GM15510 (cell line): ENCODE results near the gene DNPH1.

Experiments used
- POLR2A ChIP-seq: IDR thresholded peaks from 3 replicates; pipeline ENCODE4 v1.6.1; 2011; ENCODE audit warnings: borderline replicate concordance; ENCODE audit not compliant: insufficient read length; ENCODE audit errors: extremely low read depth

Gene DNPH1

DNA sequence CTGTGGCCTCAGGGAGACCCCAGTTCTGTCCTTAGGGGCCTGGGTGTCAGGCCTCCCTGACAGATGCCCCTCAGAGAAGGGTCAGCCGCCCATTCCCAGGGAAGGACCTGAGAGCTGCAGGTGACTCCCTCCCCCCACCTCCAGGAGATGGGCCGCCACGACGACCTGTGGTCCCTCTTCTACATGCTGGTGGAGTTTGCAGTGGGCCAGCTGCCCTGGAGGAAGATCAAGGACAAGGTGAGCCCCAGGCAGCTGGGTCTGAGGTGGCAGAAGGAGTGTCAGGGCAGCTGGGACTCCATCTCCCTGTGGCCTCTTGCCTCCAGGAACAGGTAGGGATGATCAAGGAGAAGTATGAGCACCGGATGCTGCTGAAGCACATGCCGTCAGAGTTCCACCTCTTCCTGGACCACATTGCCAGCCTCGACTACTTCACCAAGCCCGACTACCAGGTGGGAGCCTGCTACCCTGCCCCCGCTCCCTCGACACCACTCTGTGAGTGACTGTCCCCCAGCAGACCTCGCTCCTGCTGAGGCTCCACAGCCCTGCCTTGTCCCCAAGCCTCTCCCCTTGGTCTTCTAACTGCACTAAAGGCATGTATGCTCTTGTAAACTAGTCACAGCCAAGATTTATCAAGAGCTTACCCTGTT, 26.2 kb upstream of the DNPH1 start:
- no peak for TF ChIP-seq POLR2A

DNA sequence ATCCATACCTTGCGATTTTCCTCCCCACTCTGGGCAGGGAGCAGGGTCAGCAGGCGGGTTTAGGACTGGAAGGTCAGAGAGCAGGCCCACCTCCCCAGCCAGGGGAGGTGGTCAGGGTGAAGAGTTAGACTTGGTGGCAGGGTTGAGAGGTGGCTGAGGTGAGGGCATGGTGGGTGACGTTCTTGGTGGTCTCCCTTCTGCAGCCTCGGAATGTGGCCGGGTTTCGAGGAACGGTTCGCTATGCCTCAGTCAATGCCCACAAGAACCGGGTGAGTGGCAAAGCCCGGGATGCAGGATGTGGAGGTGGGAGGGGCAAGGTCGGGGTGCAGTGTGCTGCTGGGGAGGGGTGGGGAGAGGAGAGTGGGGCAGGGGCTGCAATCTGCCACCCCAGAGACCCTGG, 25.6 kb upstream of the DNPH1 start:
- no peak for TF ChIP-seq POLR2A

DNA sequence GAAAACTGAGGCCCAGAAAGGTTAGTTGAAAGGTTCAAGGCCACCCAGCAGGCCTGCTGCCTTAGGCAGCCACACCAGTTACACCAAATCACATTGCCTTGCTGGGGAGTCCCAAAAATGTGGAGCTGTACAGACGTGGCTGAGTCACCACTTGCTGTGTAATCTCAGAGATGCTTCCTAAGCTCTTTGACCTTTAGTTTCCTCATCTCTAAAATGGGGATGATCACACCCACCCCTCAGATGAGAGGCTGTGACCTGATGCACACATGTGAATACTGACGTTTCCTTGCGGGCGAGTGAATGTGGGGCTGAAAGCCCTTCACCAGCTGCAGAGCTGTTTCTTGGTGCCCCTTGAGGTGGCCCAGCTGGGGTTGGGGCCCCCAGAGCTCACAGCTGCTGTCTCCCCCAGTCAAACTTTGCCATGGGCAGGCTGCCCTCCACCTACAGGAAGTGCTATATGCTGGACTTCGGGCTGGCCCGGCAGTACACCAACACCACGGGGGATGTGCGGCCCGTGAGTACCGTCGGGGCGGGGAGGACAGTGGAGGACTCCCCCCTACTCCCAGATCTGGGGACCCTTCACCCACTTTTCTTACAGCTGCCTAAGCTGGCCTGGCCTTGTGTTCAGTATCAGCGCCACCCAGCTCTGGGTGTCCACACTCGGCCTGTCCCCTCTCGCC, 25.0 kb upstream of the DNPH1 start:
- no peak for TF ChIP-seq POLR2A

DNA sequence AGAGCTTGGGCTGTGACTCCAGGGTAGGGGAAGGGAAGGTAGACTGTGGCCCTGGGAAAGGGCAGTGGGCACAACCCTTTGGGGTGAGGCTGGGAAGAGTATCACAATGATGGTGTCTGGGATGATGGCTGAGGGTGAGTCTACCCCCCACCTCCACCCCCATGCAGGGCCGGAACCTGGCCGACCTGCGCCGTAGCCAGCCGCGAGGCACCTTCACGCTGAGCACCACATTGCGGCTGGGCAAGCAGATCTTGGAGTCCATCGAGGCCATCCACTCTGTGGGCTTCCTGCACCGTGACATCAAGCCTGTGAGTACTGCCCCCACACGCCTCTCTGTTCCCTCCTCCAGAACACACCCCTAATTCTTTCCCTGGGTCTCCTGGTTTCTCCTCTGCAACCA, 24.1 kb upstream of the DNPH1 start:
- no peak for TF ChIP-seq POLR2A

DNA sequence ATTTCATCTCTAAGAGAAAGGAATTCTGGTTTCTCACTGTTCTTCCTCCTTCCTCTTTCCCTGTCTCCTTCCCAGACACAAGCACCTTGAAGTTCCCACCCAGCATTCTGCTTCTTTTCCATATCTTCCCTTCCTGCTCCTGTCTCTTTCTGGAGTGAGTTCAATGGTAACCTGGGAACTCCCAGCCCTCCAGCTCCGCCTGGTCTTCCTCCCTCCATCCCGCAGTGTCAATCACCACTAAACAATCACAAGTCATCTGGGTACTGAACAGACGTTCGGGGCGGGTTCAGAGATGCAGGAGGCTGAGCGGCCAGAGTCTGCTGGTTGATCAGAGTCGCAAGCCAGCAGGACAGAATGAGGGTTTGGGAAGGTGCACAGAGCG, 21.7 kb upstream of the DNPH1 start:
- no peak for TF ChIP-seq POLR2A

DNA sequence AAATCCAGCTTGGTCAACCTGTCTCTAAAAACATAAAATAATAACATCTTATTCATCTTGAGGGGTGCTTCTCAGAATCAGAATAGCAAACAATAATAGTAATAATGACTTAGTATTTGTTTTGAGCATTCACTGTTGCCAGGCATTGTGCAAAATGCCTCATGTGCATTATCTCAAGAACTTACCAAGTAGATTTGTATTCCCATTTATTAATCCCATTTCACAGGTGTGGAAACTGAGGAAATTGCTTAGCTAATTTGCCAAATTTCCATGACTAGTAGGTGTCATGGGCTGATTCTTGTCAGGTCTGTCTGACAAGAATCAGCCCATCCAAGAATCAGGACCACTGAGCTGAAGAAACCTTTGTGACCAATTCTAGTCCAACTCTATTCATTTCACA, 19.5 kb upstream of the DNPH1 start:
- no peak for TF ChIP-seq POLR2A

DNA sequence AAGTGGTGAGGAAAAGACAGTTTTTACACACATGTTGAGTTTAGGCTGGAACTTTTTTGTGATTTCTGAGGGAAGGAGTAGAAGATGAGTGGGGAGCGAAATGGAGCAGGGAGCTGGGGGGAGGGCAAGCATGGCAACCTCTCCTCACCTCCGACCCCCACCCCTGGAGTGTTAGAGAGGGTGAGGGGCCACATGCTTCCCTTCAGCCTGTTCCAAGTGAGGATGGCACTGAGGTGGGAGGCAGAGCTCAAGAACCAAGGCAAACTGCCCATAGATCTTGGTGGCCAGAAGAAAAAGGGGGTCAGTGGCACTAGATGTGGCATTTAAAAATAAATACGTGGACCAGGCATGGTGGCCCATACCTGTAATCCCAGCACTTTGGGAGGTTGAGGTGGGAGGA, 18.8 kb upstream of the DNPH1 start:
- no peak for TF ChIP-seq POLR2A

DNA sequence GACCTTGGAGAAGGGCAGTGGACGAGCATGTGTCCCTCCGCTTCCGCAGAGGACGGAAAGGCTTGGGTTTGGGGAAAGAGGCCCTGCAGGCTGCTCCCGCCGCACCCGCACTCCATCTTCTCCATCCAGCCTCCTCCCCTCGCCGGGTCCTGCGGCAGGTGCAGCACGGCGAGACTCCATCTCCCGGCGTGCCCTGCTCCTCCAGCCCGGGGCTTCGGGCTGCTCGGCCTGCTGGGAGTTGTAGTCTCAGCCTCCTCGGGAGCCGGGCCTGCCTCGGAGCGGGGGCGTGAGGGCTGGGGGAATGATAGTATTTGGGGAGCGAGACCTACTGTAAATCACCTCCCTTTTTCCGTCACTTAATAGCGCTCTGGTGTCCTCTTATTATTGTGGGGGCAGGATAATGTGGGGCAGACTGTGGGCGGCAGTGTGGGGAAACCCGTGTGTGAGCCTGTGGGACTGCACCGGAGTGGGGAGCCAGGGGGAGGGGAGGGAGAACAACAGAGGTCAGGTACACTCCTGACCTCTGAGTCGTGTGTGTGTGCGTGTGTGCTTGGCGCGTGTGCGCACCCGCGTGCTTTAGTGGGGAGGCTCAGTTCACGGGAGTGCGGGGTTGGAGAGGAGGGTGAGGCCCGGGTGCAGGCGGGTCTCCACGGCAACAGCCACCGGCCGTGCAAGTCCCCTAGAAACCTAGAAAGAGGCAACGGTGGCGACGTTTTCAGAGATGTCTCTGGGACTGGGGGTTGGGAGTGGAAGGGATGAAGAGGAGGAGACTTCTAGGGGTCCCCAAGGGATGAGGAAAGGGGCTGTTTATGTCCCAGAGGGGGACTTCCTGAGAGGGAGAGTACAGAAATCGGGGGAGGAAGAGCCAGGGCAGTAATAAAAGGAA, 18.1 kb upstream of the DNPH1 start:
- TF ChIP-seq POLR2A = no peak

DNA sequence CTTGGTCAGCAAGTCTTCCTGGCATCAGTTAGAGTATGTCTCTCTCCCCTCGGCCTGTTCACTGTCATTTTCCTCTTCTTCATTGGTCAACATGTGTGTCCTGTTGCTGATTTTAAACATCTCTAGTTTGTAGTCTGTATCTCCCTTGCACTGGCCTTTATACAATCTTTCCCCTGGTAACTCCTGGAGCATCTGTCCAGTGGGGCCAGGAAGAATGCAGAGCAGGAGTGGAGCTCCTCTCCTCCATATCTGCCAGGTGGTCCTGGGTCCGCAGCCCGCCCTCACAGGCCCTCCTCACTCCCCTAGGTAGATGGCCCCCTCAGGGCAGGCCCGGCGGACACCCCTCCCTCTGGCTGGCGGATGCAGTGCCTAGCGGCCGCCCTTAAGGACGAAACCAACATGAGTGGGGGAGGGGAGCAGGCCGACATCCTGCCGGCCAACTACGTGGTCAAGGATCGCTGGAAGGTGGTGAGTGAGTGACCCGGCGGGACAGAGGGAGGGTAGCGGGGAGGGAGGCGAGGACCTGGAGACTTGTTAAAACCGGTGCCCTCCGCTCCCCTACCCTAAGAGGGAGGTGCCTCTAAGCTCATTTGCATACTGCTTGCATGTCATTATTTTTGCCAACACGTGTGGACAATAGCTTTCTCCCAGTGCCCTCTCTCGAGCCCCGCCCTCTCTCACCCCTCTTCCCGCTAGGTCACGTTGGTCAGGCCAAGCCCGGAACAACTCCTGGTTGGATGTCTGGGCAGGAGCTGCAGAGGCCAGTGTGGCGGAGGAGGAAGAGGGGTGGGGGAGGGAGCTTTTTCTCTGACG, 17.2 kb upstream of the DNPH1 start:
- TF ChIP-seq POLR2A = peak; percentile 26

DNA sequence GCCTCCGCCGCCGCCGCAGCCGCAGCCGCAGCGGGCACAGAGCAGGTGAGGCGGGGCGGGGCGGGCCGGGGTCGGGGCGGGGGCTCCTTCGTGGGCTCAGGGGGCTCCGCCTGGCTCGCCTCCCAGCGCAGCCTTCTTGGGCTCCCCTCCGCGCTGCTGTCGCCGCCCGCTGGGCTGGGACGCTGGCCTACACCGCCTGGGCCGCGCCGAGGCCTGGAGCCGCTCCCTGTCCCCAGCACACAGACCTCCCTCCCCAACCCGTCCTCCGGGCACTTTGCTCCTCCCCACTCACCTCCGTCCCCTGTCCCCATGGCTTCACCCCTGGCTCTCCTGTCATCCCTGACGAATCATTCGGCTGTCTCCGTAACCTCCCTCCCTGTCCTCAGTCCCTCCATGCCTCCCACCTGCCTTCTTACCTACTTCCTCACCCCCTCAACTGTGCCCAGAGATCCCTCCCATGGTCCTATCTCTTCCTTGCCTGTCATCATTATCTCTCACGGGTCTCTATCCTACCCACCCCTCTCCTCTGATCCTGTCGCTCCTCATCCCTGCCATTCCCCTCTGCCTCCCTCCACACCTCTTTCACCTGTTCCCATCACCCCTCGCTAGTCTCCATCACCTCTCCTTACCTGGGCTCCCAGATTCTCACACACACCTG, 14.5 kb upstream of the DNPH1 start:
- TF ChIP-seq POLR2A = no peak

DNA sequence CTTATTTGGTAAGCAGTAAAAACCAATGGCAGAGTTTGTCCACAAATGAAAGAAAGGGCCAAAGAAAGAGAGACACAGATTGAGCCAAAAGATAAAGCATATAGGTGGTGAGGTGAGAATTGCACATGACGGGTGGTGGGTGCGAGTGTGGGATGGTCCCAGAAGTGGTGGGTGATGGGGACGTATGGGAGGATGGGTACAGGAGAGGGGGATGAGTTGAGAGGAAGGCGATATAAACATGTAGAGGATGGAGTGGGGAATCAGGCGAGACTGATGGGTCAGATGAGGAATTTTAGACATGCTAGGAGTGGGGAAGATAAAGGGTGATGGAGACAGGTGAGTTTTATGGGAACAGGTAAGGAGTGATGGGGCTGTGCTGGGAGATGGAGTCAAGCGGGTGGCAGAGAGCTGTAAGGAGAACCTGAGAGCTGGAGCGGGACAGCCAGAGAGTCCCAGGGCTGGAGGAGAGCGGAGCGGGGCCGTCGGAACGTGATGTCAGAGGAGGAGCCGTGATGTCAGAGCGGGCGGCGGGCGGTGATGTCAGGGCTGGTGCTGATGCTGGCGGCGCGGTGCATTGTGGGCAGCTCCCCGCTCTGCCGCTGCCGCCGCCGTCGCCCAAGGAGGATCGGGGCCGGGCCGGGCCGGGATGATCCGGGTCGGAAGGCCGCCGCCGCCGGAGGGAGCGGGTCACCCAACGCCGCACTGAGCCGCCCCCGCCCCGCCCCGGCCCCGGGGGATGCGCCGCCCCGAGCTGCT, 13.8 kb upstream of the DNPH1 start, which contains the start of gene TTBK1:
Gene TTBK1, plus strand, starts transcription at position 574 of the 756 bp plus-strand sequence. CDS start 3,180 bp downstream, outside the sequence.
- TF ChIP-seq POLR2A = no peak

DNA sequence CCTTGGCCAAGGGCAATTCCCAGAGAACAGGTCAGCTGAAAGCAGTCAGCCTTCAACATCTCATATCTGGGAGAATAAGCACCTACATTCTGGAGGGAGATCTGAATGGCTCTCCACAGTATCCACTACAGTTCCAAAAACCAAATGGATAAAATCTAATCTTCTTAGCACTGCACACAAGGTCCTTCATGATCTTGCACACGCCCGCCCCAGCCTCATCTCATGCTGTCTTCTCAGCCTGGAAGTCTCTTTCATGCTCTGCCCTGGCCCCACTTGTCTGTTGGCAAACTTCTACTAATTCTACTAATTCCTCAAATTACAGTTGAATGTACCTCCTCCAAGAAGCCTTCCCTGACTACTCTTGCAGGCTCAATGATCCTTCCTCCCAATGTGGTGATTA, 12.2 kb upstream of the DNPH1 start:
- no peak for TF ChIP-seq POLR2A

DNA sequence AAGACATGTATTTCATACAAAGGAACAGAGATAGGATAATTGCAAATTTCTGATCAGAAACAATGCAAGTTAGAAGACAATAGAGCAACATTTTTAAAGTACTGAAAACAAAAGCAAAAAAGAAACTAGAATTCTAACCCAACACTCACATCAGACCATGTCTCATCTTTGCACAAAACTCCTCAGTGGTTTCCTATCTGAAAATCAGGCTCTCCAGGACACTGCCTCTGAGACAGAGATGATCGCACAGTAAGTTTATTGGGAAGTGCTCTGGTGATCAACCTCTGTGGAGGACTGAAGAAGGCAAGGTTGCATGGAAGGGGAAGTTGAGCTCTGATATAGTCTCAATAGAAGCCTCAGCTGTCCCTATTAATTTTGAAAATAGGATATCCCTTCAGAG, 11.7 kb upstream of the DNPH1 start:
- TF ChIP-seq POLR2A = no peak

DNA sequence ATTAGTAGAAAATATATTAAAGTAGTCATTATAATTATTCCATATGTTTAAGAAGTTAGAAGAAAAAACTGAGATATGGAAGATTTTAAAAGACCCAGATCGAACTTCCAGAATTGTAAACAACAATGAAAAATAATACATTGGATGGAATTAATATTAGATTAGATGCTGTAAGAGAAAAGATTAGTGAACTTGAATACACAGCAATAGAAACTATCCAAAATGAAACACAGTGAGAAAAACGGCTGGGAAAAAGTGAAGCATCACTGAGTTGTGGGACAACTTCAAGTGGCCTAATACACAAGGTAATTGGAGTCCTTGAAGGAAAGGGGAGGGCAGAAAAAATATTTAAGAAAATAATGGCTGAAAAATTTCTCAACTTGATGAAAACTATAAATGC, 9.8 kb upstream of the DNPH1 start:
- no peak for TF ChIP-seq POLR2A

DNA sequence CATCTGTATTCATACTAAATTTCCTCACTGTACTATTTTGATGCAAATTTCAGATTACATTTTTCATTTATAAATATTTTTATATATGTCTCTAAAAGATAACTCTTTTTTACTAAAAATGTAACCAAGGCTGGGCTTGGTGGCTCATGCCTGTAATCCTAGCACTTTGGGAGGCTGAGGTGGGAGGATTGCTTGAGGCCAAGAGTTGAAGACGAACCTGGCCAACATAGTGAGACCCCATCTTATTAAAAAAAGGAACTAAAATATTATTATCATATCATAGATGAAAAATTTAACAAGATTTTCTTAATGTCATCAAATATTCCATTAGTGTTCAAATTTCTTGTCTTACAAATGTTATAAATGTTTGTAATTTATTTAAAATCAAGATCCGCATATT, 6.6 kb upstream of the DNPH1 start:
- TF ChIP-seq POLR2A = no peak
